Activated CD4-positive, alpha-beta T cell treated with anti-CD3 and anti-CD28 coated beads, Interleukin-2, amount 10 ng/mL, durations not matched to agents 7 days and 5 days (primary cell): Measurements from ENCODE around the gene TMEM184A. TPM values are rescaled to one million over a fixed set of nuclear protein-coding genes. Genes with fewer than 3 reads are reported as not detected.

Source experiments
- CTCF ChIA-PET: fragments of 350-600 bp; sonication (Branson Sonifier 250); formaldehyde crosslinking; loops from one replicate; lab custom pipeline; 2021; ENCODE audit warnings: antibody characterized with exemption; lab: Charles Lee
- POLR2A ChIA-PET: fragments of 350-600 bp; sonication (Branson Sonifier 250); formaldehyde crosslinking; loops from one replicate; lab custom pipeline; 2021; ENCODE audit warnings: antibody characterized with exemption; lab: Charles Lee
- DNase-seq: peaks from one replicate; pipeline ENCODE4 v3.0.0-alpha.2; 2020
- H3K27ac Mint-ChIP-seq: one replicate; pipeline ENCODE4 v1.8.0; 2021; ENCODE audit warnings: mild to moderate bottlenecking, moderate library complexity, mixed read lengths
- H3K27me3 Mint-ChIP-seq: one replicate; pipeline ENCODE4 v1.8.0; 2021; ENCODE audit warnings: mixed read lengths
- H3K36me3 Mint-ChIP-seq: one replicate; pipeline ENCODE4 v1.8.0; 2021; ENCODE audit warnings: low read depth, mixed read lengths
- H3K4me1 Mint-ChIP-seq: one replicate; pipeline ENCODE4 v1.8.0; 2021; ENCODE audit warnings: mixed read lengths
- H3K4me3 Mint-ChIP-seq: one replicate; pipeline ENCODE4 v1.8.0; 2021; ENCODE audit warnings: mild to moderate bottlenecking, moderate library complexity, mixed read lengths
- H3K9me3 Mint-ChIP-seq: one replicate; pipeline ENCODE4 v1.8.0; 2021; ENCODE audit warnings: mixed read lengths
- total RNA-seq, 2 experiments: library from RNA; stranded (reverse); gene quantifications; one replicate each; pipeline ENCODE4 v1.2.3, GENCODE V29; 2021

The TMEM184A gene
- total RNA-seq, 2 experiments from 2014 or later, result not detected

- ChIA-PET POLR2A (no interaction called here), CTCF (interaction anchor here (0.6 to 1.6 kb wide), 3 partner anchors 9 to 137 kb away, joined by 3 to 5 read pairs (median 3); no protein-coding TSS in a partner anchor)
- Mint-ChIP-seq H3K36me3 (peaks cover 11% of the 10 kb centered on the region), H3K4me1 (peaks cover 35% of the 10 kb centered on the region), H3K27ac (peak within 1 kb of the TSS; percentile 95), H3K9me3 (no peaks in the 10 kb centered on the region), H3K4me3 (peak within 1 kb of the TSS; percentile 86), H3K27me3 (no peaks in the 10 kb centered on the region)
- peak; percentile 89 for DNase-seq
Observed at GRCh38 chr7:1569833-1570632, 14.0 kb upstream of the TMEM184A start, which contains the start of gene PSMG3. Gene PSMG3 (minus strand): TSS chr7:1570032. CDS start chr7:1569339, 693 bp downstream.

DNA sequence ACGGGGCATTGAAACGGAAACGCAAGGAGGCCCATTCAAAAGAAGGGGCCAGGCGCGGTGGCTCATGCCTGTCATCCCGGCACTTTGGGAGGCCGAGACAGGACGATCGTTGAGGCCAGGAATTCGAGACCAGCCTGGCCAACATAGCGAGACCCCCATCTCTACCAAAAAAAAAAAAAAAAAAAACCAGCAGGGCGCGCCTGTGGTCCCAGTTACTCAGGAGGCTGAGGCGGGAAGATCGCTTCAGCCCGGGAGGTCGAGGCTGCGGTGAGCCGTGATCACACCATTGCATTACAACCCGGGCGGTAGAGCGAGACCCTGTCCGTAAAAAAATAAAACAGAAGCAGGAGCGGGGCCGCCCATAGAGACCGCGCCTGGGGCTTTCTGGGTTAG, 13.4 kb upstream of the TMEM184A start:
- Mint-ChIP-seq H3K4me1 (peaks cover 35% of the 10 kb centered on the region), H3K9me3 (no peaks in the 10 kb centered on the region), H3K4me3 (peak overlapping the region; percentile 86), H3K27me3 (no peaks in the 10 kb centered on the region), H3K36me3 (peaks cover 11% of the 10 kb centered on the region), H3K27ac (peak overlapping the region; percentile 90)
- ChIA-PET CTCF (interaction anchor here (0.7 to 1.6 kb wide), 3 partner anchors 9 to 285 kb away, joined by 3 to 5 read pairs (median 3); no protein-coding TSS in a partner anchor), POLR2A (no interaction called here)
- DNase-seq, result no peak

DNA sequence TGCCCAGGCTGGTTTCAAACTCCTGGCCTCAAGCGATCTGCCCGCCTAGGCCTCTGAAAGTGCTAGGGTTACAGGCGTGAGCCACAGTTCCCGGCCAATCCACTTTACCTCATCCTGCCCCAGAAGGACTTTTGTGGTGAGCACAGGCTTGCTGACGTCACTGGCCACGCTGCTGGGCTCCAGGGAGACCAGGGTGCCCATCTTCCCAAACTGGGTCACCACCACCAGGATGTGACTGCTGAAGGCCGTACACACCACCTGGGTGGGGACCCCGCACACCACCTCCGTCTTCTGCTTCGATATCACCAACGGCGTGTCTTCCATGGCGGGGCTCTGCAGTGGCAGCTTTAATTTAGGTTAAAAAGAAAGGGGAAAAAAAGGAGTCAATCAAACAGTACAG, 13.0 kb upstream of the TMEM184A start:
- no peaks in the 10 kb centered on the region for H3K9me3 Mint-ChIP-seq
- peaks cover 11% of the 10 kb centered on the region for H3K36me3 Mint-ChIP-seq
- H3K27ac Mint-ChIP-seq, result peak overlapping the region; percentile 90
- POLR2A ChIA-PET, result no interaction called here
- DNase-seq, result peak; percentile 22
- H3K4me1 Mint-ChIP-seq, result peaks cover 35% of the 10 kb centered on the region
- H3K4me3 Mint-ChIP-seq, result peak overlapping the region; percentile 86
- H3K27me3 Mint-ChIP-seq, result no peaks in the 10 kb centered on the region
- CTCF ChIA-PET, result interaction anchor here (0.7 kb wide), 2 partner anchors 275 to 286 kb away, joined by 3 read pairs; no protein-coding TSS in a partner anchor

GRCh38 chr7:1567896-1568510, 12.0 kb upstream of the TMEM184A start:
- DNase-seq, result no peak
- CTCF ChIA-PET, result no interaction called here
- POLR2A ChIA-PET, result no interaction called here
- H3K9me3 Mint-ChIP-seq, result no peaks in the 10 kb centered on the region
- peaks cover 35% of the 10 kb centered on the region for H3K4me1 Mint-ChIP-seq
- no peak overlapping the region for H3K27ac Mint-ChIP-seq
- H3K27me3 Mint-ChIP-seq, result no peaks in the 10 kb centered on the region
- H3K36me3 Mint-ChIP-seq, result peaks cover 11% of the 10 kb centered on the region
- H3K4me3 Mint-ChIP-seq, result peak overlapping the region; percentile 86

GRCh38 chr7:1567049-1567771, 11.2 kb upstream of the TMEM184A start:
- H3K36me3 Mint-ChIP-seq, result peaks cover 11% of the 10 kb centered on the region
- no peaks in the 10 kb centered on the region for H3K9me3 Mint-ChIP-seq
- POLR2A ChIA-PET, result no interaction called here
- no peak for DNase-seq
- H3K27ac Mint-ChIP-seq, result peak overlapping the region; percentile 66
- no peak overlapping the region for H3K4me3 Mint-ChIP-seq
- H3K27me3 Mint-ChIP-seq, result no peaks in the 10 kb centered on the region
- H3K4me1 Mint-ChIP-seq, result peaks cover 30% of the 10 kb centered on the region
- CTCF ChIA-PET, result no interaction called here

GRCh38 chr7:1566687-1567048, 10.7 kb upstream of the TMEM184A start:
- POLR2A ChIA-PET, result interaction anchor here (0.6 kb wide), 1 partner anchor 389 kb away, joined by 3 read pairs; no protein-coding TSS in a partner anchor
- no peak overlapping the region for H3K4me3 Mint-ChIP-seq
- H3K4me1 Mint-ChIP-seq, result peaks cover 25% of the 10 kb centered on the region
- peaks cover 11% of the 10 kb centered on the region for H3K36me3 Mint-ChIP-seq
- no peaks in the 10 kb centered on the region for H3K9me3 Mint-ChIP-seq
- CTCF ChIA-PET, result no interaction called here
- H3K27ac Mint-ChIP-seq, result peak overlapping the region; percentile 66
- DNase-seq, result no peak
- no peaks in the 10 kb centered on the region for H3K27me3 Mint-ChIP-seq

DNA sequence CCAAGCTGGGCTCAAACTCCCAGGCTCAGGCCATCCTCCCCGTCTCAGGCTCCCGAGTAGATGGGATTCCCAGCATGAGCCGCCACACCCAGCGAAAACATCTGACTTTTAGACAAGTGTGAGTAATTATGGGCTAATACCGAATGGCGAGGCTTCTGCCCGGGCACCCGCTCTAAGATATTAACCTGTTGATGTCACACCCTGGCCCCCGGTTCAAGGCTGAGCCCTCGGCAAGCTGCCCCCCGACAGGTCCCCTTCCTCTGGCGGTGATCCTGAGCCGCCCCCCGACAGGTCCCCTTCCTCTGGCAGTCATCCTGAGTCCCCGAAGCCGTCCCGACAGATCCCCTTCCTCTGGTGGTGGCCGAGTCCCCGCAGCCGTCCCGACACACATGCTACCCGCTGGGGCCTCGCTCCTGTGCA, 8.6 kb upstream of the TMEM184A start:
- no peak overlapping the region for H3K27ac Mint-ChIP-seq
- no peaks in the 10 kb centered on the region for H3K9me3 Mint-ChIP-seq
- peaks cover 16% of the 10 kb centered on the region for H3K4me1 Mint-ChIP-seq
- peaks cover 11% of the 10 kb centered on the region for H3K36me3 Mint-ChIP-seq
- no peak overlapping the region for H3K4me3 Mint-ChIP-seq
- DNase-seq, result no peak
- no peaks in the 10 kb centered on the region for H3K27me3 Mint-ChIP-seq
- ChIA-PET POLR2A (no interaction called here), CTCF (no interaction called here)

DNA sequence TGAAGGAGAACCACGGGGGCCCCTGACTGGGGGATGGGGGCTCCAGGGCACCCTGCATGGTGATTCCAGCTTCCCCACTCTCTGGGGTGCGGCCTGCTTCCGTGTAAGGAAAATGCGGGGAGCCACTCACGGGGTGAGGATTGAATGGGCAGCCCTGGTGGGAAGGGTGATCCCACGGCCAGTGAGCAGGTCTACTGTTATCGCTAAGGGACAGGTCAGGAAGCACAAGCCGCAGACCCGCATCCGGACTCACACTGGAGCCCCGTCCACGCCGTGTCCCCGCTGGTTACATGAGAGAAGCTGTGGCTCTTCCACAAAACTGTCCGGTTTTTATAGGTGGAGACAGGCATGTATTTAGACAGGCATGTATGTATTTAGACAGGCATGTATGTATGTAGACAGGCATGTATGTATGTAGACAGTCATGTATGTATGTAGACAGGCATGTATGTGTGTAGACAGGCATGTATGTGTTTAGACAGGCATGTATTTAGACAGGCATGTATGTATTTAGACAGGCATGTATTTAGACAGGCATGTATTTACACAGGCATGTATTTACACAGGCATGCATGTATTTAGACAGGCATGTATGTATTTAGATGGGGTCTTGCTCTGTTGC, 8.1 kb upstream of the TMEM184A start:
- Mint-ChIP-seq H3K27ac (no peak overlapping the region), H3K4me1 (peaks cover 15% of the 10 kb centered on the region), H3K9me3 (no peaks in the 10 kb centered on the region), H3K27me3 (no peaks in the 10 kb centered on the region), H3K36me3 (peaks cover 11% of the 10 kb centered on the region), H3K4me3 (no peak overlapping the region)
- ChIA-PET POLR2A (no interaction called here), CTCF (no interaction called here)
- no peak for DNase-seq

DNA sequence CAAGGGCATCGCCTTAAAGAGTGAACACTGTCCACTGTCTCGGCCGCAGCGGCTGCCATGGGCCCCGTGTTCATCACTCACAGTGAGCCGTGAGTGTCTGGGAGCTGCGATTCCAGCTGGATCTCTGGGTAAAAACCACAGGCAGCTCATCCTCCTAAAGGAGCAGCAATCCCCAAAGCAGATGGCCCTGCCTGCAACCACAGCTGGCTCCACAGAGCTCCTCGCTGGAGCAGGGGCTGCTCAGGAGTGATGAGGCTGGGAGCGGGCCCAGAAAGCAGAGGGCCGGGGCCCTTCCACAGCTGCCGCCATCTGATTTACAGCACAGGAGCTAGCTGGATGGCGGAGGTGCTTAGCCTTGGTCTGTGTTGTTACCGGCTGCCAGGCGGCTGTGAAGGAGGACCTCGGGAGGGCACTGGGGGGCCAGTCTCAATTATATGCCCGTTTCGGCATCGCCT, 6.6 kb upstream of the TMEM184A start:
- Mint-ChIP-seq H3K36me3 (peaks cover 6% of the 10 kb centered on the region), H3K4me1 (peaks cover 3% of the 10 kb centered on the region), H3K9me3 (no peaks in the 10 kb centered on the region), H3K27me3 (no peaks in the 10 kb centered on the region), H3K27ac (no peak overlapping the region), H3K4me3 (no peak overlapping the region)
- DNase-seq, result no peak
- POLR2A ChIA-PET, result no interaction called here
- CTCF ChIA-PET, result no interaction called here

DNA sequence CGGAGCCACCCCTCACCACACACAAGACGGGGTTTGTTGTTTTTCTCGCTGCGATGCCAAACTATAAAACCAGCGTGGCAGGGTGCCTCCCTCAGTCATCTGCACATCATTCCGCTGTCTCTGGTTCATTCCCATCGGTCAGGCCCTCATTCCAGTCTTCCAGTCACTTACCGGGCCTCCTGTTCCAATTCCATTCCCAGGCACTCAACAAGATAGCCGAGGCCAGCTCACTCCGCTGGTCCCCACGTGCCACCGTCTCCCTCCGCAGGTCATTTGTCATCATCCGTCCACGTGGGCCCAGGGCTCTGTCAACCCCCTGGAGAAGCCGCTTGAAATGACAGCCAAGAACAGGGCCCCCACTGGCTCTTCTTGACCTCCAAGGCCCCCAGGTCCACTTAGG, 6.1 kb upstream of the TMEM184A start:
- no peak overlapping the region for H3K4me3 Mint-ChIP-seq
- H3K4me1 Mint-ChIP-seq, result peaks cover 3% of the 10 kb centered on the region
- no peak for DNase-seq
- ChIA-PET CTCF (no interaction called here), POLR2A (no interaction called here)
- H3K36me3 Mint-ChIP-seq, result peaks cover 5% of the 10 kb centered on the region
- no peaks in the 10 kb centered on the region for H3K27me3 Mint-ChIP-seq
- H3K27ac Mint-ChIP-seq, result no peak overlapping the region
- H3K9me3 Mint-ChIP-seq, result no peaks in the 10 kb centered on the region

DNA sequence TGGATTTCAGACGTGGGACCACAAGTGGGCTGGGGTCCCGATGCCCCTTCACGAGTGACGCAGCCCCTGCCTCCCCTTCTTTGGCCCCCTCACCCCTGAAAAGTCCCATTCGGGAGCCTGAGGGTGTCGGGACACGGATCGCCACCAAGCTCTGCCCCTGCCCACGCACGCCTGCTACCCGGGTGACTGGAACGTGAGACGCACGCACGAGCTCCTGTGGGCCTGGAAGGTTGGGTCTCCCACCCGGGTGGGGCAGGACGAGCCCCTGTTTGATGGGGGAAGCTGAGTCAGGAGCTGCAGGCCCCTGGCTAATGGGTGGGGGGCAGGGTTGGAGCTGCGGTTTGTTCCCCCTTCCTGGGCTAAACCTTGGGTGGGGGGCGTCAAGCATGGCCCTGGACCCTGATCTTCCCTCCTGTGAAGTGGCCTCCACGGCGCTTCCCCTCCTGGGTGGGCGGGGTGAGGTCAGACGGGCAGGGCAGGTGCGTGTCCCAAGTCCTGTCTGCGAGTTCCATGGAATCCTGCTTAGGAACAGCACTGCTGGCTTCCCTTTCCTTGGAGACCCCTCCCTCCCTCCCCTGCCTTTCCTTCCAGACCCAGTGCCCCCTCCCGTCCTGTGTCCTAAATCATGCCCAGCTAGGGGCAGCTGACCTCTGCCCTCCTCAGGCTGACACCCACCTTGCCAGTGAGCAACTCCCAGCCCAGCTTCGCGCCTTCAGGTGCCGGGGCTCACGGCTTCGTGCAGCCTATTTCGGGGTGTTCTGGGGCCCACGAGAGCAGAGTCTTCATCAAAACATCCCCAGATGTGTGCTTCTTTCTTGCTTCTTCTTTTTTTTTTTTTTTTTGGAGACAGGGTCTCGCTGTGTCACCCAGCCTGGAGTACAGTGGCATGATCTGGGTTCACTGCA, 5.3 kb upstream of the TMEM184A start:
- no peaks in the 10 kb centered on the region for H3K36me3 Mint-ChIP-seq
- DNase-seq, result no peak
- H3K27ac Mint-ChIP-seq, result no peak overlapping the region
- POLR2A ChIA-PET, result interaction anchor here (0.6 kb wide), 1 partner anchor 11 kb away, joined by 4 read pairs; no protein-coding TSS in a partner anchor
- H3K4me1 Mint-ChIP-seq, result peaks cover 2% of the 10 kb centered on the region
- H3K27me3 Mint-ChIP-seq, result no peaks in the 10 kb centered on the region
- H3K9me3 Mint-ChIP-seq, result no peaks in the 10 kb centered on the region
- H3K4me3 Mint-ChIP-seq, result no peak overlapping the region
- CTCF ChIA-PET, result interaction anchor here (0.6 kb wide), 1 partner anchor 731 kb away, joined by 3 read pairs; no protein-coding TSS in a partner anchor
